ENCODE results near the gene ONECUT1. TPM values are rescaled to one million over a fixed set of nuclear protein-coding genes. Genes with fewer than 3 reads are reported as not detected.

ONECUT1 gene
- total RNA-seq, 1 donor from 2014 or later: not detected

- no peak overlapping the region for H3K27ac Mint-ChIP-seq
- H3K4me3 Mint-ChIP-seq (ENCODE audit: low read depth): peak overlapping the region; percentile 8
- peaks cover 88% of the 10 kb centered on the region for H3K27me3 Mint-ChIP-seq (ENCODE audit: low read depth)
- intact Hi-C loops (cut with micrococcal nuclease): no loop called here
- peaks cover 3% of the 10 kb centered on the region for H3K4me1 Mint-ChIP-seq (ENCODE audit: low read depth)
- no peaks in the 10 kb centered on the region for H3K9me3 Mint-ChIP-seq
- DNase-seq (ENCODE audit: low spot score): no peak
- H3K36me3 Mint-ChIP-seq (ENCODE audit: low read depth): no peaks in the 10 kb centered on the region
Observed at GRCh38 chr15:52791776-52792175, 1.6 kb upstream of the ONECUT1 start.

DNA sequence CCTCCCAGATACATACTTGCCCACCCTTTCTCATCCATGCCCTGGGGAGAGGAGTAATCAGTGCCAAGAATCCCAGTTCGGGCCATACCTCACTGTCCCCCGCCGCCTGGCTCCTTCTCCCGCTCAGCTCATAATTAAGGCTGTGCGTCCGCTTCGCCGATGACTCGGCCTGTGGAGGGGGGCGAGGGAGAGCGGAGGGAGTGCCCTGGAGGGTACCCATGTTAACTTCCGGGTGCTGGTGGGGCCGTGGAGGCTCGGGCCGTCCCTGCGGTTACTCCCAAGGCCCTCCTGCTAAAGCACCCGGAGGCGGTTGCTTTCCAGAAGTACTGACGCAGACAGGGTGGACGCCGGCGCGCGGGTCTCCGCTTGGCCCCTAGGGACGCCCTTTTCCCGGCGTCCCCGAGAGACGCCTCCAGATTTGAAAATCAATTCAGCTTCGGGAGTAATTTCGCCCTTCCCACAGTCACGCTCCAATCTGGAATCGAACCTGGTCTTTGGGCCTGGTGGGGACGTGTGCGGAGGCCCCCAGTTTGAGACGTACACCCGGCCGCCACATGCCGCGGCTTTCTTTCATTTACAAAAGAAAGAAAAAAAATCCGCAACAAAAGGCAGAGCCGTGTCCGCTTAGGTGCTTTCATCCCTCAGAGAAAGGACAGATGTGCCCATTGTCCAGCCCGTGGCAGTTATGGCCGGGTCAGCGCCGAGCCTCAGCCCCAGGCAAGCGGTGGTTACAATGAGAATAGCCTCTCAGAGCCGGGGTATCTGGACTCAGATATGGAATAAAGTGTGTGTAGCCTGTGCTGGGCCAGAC is 1.0 kb upstream of the ONECUT1 start:
- Mint-ChIP-seq H3K36me3 (ENCODE audit: low read depth) (no peaks in the 10 kb centered on the region), H3K9me3 (no peaks in the 10 kb centered on the region), H3K27me3 (ENCODE audit: low read depth) (peaks cover 88% of the 10 kb centered on the region), H3K4me1 (ENCODE audit: low read depth) (peaks cover 2% of the 10 kb centered on the region), H3K27ac (no peak overlapping the region), H3K4me3 (ENCODE audit: low read depth) (peak overlapping the region; percentile 51)
- no peak for DNase-seq (ENCODE audit: low spot score)
- intact Hi-C loops (cut with micrococcal nuclease): no loop called here

GRCh38 chr15:52789601-52790168 is 451 bp downstream of the ONECUT1 start:
- Mint-ChIP-seq H3K36me3 (ENCODE audit: low read depth) (no peaks in the 10 kb centered on the region), H3K4me1 (ENCODE audit: low read depth) (no peaks in the 10 kb centered on the region), H3K27ac (no peak overlapping the region), H3K27me3 (ENCODE audit: low read depth) (peaks cover 87% of the 10 kb centered on the region), H3K9me3 (no peaks in the 10 kb centered on the region), H3K4me3 (ENCODE audit: low read depth) (peak overlapping the region; percentile 57)
- DNase-seq (ENCODE audit: low spot score): no peak
- intact Hi-C loops (cut with micrococcal nuclease): no loop called here

- intact Hi-C loops (cut with micrococcal nuclease): no loop called here
- H3K27me3 Mint-ChIP-seq (ENCODE audit: low read depth): peaks cover 86% of the 10 kb centered on the region
- no peaks in the 10 kb centered on the region for H3K36me3 Mint-ChIP-seq (ENCODE audit: low read depth)
- DNase-seq (ENCODE audit: low spot score): no peak
- H3K4me1 Mint-ChIP-seq (ENCODE audit: low read depth): no peaks in the 10 kb centered on the region
- no peaks in the 10 kb centered on the region for H3K9me3 Mint-ChIP-seq
- peak overlapping the region; percentile 57 for H3K4me3 Mint-ChIP-seq (ENCODE audit: low read depth)
- H3K27ac Mint-ChIP-seq: no peak overlapping the region
Observed at GRCh38 chr15:52789008-52789600, 1.0 kb downstream of the ONECUT1 start.

GRCh38 chr15:52788099-52788986 is 1.8 kb downstream of the ONECUT1 start:
- Mint-ChIP-seq H3K4me1 (ENCODE audit: low read depth) (no peaks in the 10 kb centered on the region), H3K9me3 (no peaks in the 10 kb centered on the region), H3K36me3 (ENCODE audit: low read depth) (no peaks in the 10 kb centered on the region), H3K27me3 (ENCODE audit: low read depth) (peaks cover 84% of the 10 kb centered on the region), H3K4me3 (ENCODE audit: low read depth) (no peak overlapping the region), H3K27ac (peak overlapping the region; percentile 2)
- intact Hi-C loops (cut with micrococcal nuclease): no loop called here
- no peak for DNase-seq (ENCODE audit: low spot score)

DNA sequence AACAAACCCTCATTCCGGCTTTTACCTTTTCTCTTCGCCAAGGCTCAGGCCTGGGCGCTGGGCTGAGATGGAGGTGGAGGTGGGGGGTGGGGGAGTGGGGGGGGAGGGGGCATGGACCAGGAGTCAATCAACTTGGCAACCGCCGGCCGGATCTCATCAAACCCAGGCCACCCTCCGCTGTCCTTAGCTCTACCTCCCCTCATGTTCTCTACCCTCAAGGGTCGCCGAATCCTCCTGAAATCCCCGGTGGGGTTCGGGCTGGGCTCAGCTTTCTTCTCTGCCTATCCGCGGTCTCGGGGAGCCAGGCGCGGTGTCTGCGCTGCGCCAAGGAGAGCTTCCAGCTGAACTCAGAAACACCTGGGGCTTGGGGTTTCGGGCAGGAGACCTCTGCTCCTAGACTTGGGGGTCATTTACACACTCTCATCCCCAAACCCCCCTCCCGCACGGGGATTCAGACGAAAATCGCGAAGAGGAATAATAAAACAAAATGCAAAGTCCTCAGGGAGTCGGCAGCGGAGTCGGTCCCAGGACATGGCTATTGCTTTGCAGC is 2.5 kb downstream of the ONECUT1 start:
- Mint-ChIP-seq H3K4me3 (ENCODE audit: low read depth) (no peak overlapping the region), H3K4me1 (ENCODE audit: low read depth) (no peaks in the 10 kb centered on the region), H3K36me3 (ENCODE audit: low read depth) (no peaks in the 10 kb centered on the region), H3K27ac (peak overlapping the region; percentile 2), H3K9me3 (no peaks in the 10 kb centered on the region), H3K27me3 (ENCODE audit: low read depth) (peaks cover 85% of the 10 kb centered on the region)
- DNase-seq (ENCODE audit: low spot score): no peak
- intact Hi-C loops (cut with micrococcal nuclease): no loop called here

DNA sequence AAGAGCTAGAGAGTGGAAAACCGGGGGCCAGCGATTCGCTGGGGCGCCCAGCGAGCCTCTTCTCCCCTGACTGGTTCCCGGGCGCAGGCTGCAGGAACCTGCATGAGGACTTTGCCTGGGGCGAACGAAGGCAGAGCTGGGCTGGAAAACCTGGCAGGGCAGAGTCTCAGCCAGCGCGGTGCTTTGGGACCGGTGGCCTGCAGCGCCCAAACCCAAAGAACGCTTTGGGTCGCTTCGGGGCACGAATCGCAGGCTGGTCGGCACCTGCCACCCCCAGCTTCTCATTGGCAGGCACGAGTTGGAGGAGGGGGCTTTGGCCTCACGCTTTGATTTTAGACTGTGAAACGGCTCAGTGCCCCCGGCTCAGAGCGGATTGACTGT is 3.0 kb downstream of the ONECUT1 start:
- Mint-ChIP-seq H3K36me3 (ENCODE audit: low read depth) (no peaks in the 10 kb centered on the region), H3K27me3 (ENCODE audit: low read depth) (peaks cover 84% of the 10 kb centered on the region), H3K4me1 (ENCODE audit: low read depth) (no peaks in the 10 kb centered on the region), H3K4me3 (ENCODE audit: low read depth) (no peak overlapping the region), H3K27ac (no peak overlapping the region), H3K9me3 (no peaks in the 10 kb centered on the region)
- intact Hi-C loops (cut with micrococcal nuclease): no loop called here
- no peak for DNase-seq (ENCODE audit: low spot score)

- Mint-ChIP-seq H3K27ac (no peak overlapping the region), H3K27me3 (ENCODE audit: low read depth) (peaks cover 83% of the 10 kb centered on the region), H3K4me1 (ENCODE audit: low read depth) (no peaks in the 10 kb centered on the region), H3K9me3 (no peaks in the 10 kb centered on the region), H3K36me3 (ENCODE audit: low read depth) (no peaks in the 10 kb centered on the region), H3K4me3 (ENCODE audit: low read depth) (no peak overlapping the region)
- intact Hi-C loops (cut with micrococcal nuclease): no loop called here
- no peak for DNase-seq (ENCODE audit: low spot score)
Observed at GRCh38 chr15:52786436-52787122, 3.6 kb downstream of the ONECUT1 start.

DNA sequence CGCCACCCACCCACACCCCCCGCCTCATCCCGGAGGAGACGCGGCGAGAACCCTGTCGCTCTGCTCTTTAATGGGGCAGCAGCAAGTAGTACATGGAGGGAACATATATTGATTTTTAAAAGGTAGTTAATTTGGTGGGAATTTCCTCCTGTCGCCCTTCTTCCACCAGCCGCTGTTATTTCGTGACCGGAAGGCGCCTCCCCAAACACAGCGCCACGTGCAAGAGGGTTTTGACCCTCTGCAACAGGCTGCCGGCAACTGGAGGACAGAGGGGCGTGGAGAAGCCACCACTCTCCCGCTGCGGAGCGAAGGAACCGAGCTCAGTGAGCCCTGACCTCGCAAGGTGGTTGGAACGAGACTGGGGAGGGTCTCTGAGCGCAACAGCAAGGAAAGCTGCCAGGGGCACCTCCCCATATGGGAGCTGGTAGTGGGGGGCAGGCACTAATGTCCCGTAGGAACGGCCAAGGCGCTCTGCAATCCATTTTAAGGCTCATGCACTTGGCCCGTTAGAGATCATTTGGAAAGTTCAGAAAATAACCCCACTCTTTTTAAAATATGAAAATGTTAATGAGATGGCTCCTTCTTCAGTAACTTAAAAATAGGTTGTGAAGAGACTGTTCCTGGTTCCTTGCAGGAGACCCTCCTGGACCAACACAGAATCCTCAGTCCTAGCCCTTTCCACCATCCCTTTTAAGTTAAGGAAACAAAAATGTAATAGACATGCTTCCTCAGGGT is 4.3 kb downstream of the ONECUT1 start:
- no peaks in the 10 kb centered on the region for H3K36me3 Mint-ChIP-seq (ENCODE audit: low read depth)
- peaks cover 84% of the 10 kb centered on the region for H3K27me3 Mint-ChIP-seq (ENCODE audit: low read depth)
- H3K27ac Mint-ChIP-seq: no peak overlapping the region
- H3K4me3 Mint-ChIP-seq (ENCODE audit: low read depth): no peak overlapping the region
- no peak for DNase-seq (ENCODE audit: low spot score)
- H3K4me1 Mint-ChIP-seq (ENCODE audit: low read depth): peaks cover under 1% of the 10 kb centered on the region
- intact Hi-C loops (cut with micrococcal nuclease): loop anchor here (2.0 kb wide), 1 partner anchor 15 kb away; no protein-coding TSS in a partner anchor
- H3K9me3 Mint-ChIP-seq: no peaks in the 10 kb centered on the region

GRCh38 chr15:52784799-52785671 is 5.1 kb downstream of the ONECUT1 start:
- H3K4me1 Mint-ChIP-seq (ENCODE audit: low read depth): peaks cover 6% of the 10 kb centered on the region
- no peak for DNase-seq (ENCODE audit: low spot score)
- H3K9me3 Mint-ChIP-seq: no peaks in the 10 kb centered on the region
- no peak overlapping the region for H3K27ac Mint-ChIP-seq
- H3K4me3 Mint-ChIP-seq (ENCODE audit: low read depth): no peak overlapping the region
- H3K36me3 Mint-ChIP-seq (ENCODE audit: low read depth): no peaks in the 10 kb centered on the region
- intact Hi-C loops (cut with micrococcal nuclease): loop anchor here (2.0 to 5.0 kb wide), 2 partner anchors 16 to 412 kb away; no protein-coding TSS in a partner anchor
- H3K27me3 Mint-ChIP-seq (ENCODE audit: low read depth): peaks cover 86% of the 10 kb centered on the region
